NCI-H345 (cell line): ENCODE results near the gene SFXN5.

Source experiments
- DNase-seq: peaks from one replicate; lab custom pipeline; 2025; lab: John Stamatoyannopoulos, UW

SFXN5 gene

GRCh38 chr2:72975017-72975416 lies 96.5 kb downstream of the SFXN5 start:
- no peak for DNase-seq

DNA sequence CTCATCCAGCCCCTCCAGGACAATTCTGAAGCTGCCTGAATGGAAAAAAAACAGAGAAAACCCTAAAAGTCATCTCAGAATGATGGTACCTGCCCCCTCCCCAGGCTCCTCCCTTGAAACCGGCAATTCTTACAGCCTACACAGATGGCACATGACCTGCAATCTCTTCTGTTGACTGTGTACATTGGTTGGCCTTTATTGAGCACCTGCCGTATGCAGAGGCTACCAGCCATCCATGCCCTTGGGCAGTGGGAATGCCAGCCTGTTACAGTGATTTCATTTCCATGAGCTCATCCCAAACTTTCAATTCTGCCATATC lies 97.1 kb downstream of the SFXN5 start:
- no peak for DNase-seq

DNA sequence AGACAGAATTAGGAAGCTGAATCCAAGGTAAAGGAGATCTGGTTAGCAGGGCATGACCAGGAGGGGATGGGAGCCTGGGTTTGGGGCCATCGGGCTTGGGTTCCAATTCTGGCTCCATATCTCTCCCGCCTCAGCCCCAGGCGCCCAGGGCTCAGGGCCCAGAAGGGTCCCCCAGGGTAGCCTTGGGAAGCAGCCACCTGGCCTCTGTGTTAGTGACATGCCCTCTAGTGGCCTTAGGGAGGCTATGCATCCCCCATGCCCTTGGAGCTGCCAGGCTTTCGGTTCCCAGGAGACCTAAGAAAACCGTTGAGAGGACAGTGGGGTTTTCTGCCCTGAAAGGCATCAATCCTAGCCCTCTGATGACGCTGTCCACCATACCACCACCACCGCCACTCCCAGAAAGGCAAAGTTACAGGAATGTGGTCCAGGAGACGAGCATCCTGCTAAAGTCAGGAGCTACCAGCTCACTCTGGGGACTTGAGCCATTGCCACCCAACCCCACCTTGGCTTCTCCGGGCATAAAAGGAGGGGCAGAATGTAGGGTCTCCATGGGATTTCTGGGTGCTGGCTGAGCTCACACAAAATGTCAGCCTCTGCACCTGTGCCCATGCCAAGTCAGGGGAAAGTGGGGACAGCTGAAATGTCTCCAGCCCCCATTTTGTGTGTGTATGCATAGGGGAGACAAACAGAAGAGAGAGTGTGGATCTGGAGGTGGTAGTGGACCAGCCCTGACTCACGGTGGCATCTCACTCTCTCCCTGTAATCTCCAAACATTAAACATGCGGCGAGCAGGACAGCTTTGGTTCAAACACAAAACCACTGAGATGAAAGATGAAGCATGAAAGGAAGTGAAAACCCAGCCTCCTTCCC lies 97.7 kb downstream of the SFXN5 start:
- peak; percentile 58 for DNase-seq

- no peak for DNase-seq
These were observed 98.4 kb downstream of the SFXN5 start for GRCh38 chr2:72973137-72973535.

- no peak for DNase-seq
These were observed 99.0 kb downstream of the SFXN5 start for GRCh38 chr2:72972352-72973136.

GRCh38 chr2:72971036-72971435 lies 100.5 kb downstream of the SFXN5 start:
- no peak for DNase-seq

DNA sequence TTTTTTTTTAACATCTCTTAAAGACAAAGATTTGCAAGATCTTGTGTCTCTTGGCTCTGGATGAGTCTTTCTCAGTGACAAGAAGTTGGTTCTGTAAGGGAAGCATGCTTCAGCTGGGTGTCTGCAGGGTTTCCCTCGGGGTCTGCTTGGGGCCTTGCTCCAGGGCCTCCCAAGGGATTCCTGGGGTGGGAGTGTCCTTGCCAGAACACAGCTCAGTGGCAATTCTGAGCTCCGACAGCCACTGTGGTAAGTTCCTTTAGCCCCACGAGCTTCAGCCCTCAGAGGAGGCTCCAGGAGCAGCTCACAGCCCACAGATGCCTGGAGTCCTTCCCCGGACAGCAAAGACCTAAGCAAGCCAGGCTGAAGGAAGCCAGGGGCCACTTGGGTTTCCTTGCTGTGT lies 101.8 kb downstream of the SFXN5 start:
- DNase-seq: no peak

- DNase-seq: no peak
These were observed 103.2 kb downstream of the SFXN5 start for GRCh38 chr2:72968286-72968685.

GRCh38 chr2:72965770-72966450 lies 105.6 kb downstream of the SFXN5 start:
- DNase-seq: no peak

DNA sequence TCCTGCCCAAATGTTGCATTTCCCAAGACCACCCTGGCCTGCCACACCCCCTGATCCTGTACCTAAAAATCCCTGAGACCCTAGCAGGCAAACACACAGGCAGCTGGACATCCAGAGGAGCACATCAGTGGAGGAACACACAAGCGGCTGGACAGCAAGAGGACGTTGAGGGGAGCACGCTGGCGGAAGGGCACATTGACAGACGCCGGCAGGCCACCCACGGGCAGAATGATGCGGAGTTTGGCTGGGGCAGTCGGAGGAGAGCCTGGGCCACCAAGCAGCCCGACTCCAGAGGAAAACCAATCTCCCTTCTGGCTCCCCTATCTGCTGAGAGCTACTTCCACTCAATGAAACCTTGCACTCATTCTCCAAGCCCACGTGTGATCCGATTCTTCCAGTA lies 106.5 kb downstream of the SFXN5 start:
- DNase-seq: no peak

DNA sequence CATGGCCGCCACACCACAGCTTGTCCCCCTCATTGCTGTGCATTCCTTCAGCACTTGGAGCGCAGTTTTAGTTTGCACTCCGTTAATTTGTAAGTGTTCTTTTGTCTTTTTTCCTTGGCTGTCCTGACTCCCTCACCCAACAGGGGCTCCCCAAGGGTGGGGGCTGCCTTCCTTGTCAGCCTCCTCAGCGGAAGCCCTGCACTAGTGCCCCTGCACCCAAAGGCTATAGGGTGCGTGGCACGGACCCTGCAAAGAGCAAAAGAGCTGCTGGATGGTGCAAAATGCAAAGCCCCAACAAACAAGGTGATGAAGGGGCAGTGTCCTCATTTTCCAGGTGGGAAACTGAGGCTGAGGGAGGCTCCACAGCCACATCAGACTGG lies 107.4 kb downstream of the SFXN5 start:
- no peak for DNase-seq

DNA sequence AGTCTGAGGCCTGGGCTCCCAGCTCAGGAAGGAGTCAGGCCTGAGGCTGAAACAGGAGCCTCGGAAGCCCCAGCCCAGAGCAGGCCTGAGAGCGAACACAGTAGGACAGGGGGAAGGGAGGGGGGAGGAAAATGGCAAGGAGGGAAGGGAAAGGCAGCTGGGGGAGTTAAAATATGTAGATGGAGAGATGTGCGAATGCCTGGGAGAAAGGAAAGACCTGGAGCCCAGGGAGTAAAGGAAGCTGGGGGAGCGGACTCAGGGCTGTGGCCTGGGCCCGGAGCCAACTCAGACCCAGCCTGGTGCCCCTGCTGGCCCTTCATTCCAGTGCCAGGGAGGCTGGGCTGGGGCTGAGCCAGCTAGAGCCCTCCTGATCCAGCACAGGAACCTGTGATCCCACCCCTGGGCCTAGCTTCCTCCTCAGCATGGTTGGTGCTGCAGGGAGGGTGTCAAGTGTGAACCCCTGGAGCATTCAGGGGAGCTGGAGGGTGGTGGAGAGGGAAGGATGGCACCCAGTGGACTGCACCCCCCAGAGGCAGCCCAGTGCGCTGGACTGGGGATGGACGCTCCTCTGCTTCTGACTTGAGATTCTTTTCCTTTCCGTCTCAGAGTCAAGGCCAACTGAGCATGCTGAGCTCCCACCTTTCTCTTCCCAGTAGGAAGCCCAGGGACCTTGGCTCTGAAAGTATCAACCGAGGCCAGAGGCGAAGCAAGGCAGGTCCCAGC lies 107.9 kb downstream of the SFXN5 start:
- no peak for DNase-seq

- no peak for DNase-seq
These were observed 108.6 kb downstream of the SFXN5 start for GRCh38 chr2:72962911-72963310.

DNA sequence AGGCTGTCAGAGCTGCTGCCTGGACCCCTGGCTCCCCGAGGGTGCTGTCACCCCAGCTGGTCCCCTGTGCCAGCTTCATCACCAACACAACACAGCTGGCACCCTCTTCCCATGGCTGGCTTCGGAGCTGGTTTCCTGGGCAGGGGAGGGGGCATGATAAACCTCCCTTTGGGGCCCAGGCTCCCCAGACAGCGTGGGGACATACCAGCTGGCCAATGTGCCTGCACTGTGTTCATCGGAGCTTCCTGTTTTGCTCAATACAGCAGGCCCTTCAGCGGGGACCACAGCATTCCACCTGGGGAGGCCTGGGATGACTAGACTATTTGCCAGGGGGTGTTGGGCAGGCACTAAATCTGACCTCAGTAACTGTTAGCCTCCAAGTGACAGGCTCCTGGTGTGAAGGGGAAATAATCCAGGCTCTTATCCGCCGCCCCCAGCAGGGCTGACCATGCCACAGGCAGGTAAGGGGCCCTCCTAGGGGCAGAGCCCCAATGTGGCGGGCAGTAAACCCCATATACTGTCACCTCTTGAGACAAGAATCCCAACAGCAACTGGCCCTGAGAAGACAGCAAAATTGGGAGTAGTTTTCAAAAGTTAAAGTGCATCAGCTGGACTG lies 109.6 kb downstream of the SFXN5 start:
- DNase-seq: no peak

DNA sequence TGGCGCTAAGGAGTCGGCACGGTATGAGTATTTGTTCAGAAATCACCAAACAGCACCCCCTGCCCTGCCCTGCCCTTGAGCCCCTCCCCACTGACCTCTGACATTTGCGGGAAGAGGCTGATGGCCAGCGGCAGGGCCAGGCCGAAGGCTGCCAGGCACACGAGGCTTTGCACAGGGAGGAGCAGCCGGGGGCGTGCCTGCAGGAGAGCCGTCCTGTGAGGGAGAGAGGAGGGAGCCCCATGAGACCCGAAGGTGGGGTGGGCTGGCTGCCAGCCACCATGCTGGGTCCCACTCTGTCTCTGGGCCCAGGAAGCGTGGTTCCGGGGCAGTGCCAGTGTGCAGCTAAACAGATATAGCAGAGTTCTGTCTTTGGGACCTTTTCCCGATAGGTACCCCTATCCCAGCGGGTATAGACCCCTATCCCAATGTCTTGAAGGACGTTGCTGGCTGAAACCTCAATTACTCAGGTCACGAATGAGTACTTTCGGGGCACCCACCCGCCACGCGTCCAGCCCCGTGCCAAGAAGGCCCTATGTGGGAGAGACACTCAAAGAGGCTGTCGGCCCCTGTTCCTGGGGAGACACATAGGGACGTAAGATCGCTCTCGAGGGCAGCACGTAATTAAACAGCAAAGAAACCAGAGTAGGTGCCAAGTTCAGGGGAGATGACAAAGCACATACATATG lies 110.3 kb downstream of the SFXN5 start:
- DNase-seq: no peak

- no peak for DNase-seq
These were observed 111.2 kb downstream of the SFXN5 start for GRCh38 chr2:72959995-72960981.

DNA sequence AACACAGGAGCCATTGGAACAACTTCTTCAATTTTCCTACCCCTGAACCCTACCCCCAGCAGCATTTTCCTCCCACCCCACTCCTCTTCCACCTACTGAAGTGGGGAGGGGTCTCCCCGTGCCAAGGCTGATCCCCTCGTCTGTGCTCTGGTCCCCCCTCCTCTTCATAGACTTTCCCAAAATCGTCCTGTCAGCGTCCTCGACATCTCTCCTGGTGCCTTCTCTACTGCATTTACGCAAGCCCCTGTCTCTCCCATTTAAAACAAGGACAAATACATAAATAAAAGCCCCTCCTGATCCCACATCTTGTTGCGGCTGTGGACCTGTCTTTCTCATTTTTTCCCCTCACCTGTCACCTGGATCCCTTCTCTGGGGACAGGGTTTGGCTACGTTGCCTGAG lies 112.0 kb downstream of the SFXN5 start:
- no peak for DNase-seq

DNA sequence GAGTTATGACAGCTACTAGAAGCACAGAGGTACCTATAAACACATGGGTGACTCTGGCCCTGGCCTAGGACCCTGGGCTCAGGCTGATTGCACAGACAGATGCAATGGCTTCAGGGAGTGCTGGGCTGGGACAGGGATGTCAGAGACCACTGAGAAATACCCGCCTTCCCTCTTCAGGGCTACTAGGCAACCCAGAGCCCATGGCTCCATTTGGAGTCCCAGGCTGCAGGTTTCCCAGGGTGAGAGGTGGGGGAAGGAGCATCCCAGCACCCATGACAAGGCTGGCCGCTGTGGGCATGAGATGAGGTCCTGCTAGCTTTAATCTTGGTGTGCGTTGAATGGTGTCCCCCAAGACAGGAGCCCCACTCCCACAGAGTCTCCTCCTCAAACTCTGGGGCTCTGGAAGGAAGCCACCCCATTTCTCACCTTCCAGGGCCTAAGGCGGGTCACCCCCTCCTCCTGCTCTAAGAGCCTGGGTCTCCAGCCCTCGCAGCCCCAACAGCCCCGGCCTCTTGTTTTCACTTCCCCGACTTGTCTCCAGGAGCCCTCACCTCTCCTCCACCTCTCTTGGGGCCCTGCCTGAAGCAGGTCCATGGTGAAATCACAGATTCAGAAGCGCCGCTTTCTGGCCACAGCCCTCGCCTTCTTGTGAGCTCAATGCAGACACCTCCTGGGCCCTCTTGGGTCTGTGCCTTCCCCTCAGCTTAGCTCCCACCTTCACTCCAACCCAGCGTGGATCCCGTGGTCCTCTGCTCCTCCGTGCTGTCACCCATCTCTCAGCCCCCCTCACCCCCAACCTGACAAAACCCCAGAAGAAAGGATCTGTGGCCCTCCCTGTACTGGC lies 112.7 kb downstream of the SFXN5 start:
- DNase-seq: no peak

DNA sequence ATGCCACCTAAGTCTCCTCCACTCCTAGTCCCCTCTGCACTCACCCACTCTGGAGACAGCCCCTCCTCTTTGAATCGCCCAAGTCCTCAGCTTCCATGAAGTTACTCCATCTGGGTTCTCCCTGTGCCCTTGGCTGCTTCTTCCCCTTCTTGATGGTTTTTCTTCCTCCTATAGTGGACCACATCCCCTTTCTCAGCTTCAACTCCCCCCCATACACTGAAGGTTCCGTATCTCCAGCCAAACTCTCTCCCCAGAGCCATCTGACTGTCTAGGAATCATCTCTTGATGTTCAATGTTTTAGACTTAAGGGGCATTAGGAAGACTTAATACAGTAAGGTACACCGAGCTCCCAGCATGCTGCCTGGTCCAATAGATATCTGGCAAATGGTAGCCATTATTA lies 114.6 kb downstream of the SFXN5 start:
- DNase-seq: no peak
